ENCODE data around the gene PDZD4.

The PDZD4 gene

GRCh38 chrX:153853902-153854267, 23.5 kb upstream of the PDZD4 start:
- TF ChIP-seq CTCF (IDR thresholded peaks at IDR 0.05; ENCODE audit: low read depth, low read length), result no peak
- H3K27ac ChIP-seq, result peak overlapping the region; percentile 32
- H3K27me3 ChIP-seq (ENCODE audit: insufficient read depth, low read depth, severe bottlenecking), result peaks cover 9% of the 10 kb centered on the region
- H3K9me3 ChIP-seq (ENCODE audit: severe bottlenecking), result no peaks in the 10 kb centered on the region
- H3K4me3 ChIP-seq (ENCODE audit: low read depth, low read length), result no peak overlapping the region
- DNase-seq, result no peak
- no peaks in the 10 kb centered on the region for H3K36me3 ChIP-seq

GRCh38 chrX:153853180-153853901, 23.0 kb upstream of the PDZD4 start:
- peaks cover 9% of the 10 kb centered on the region for H3K27me3 ChIP-seq (ENCODE audit: insufficient read depth, low read depth, severe bottlenecking)
- no peak for TF ChIP-seq CTCF (IDR thresholded peaks at IDR 0.05; ENCODE audit: low read depth, low read length)
- H3K9me3 ChIP-seq (ENCODE audit: severe bottlenecking), result no peaks in the 10 kb centered on the region
- peak overlapping the region; percentile 51 for H3K27ac ChIP-seq
- DNase-seq, result peak; percentile 68
- no peak overlapping the region for H3K4me3 ChIP-seq (ENCODE audit: low read depth, low read length)
- H3K36me3 ChIP-seq, result no peaks in the 10 kb centered on the region

GRCh38 chrX:153851981-153852380, 21.6 kb upstream of the PDZD4 start:
- Histone ChIP-seq H3K9me3 (ENCODE audit: severe bottlenecking) (no peaks in the 10 kb centered on the region), H3K36me3 (no peaks in the 10 kb centered on the region), H3K4me3 (ENCODE audit: low read depth, low read length) (no peak overlapping the region), H3K27ac (no peak overlapping the region), H3K27me3 (ENCODE audit: insufficient read depth, low read depth, severe bottlenecking) (peaks cover 9% of the 10 kb centered on the region)
- no peak for TF ChIP-seq CTCF (IDR thresholded peaks at IDR 0.05; ENCODE audit: low read depth, low read length)
- DNase-seq, result no peak

- DNase-seq, result no peak
- no peak overlapping the region for H3K27ac ChIP-seq
- no peaks in the 10 kb centered on the region for H3K9me3 ChIP-seq (ENCODE audit: severe bottlenecking)
- no peaks in the 10 kb centered on the region for H3K36me3 ChIP-seq
- H3K27me3 ChIP-seq (ENCODE audit: insufficient read depth, low read depth, severe bottlenecking), result peaks cover 3% of the 10 kb centered on the region
- no peak overlapping the region for H3K4me3 ChIP-seq (ENCODE audit: low read depth, low read length)
- TF ChIP-seq CTCF (IDR thresholded peaks at IDR 0.05; ENCODE audit: low read depth, low read length), result no peak
Observed at GRCh38 chrX:153848325-153848724, 18.0 kb upstream of the PDZD4 start.

- Histone ChIP-seq H3K36me3 (no peaks in the 10 kb centered on the region), H3K27ac (no peak overlapping the region), H3K4me3 (ENCODE audit: low read depth, low read length) (no peak overlapping the region), H3K27me3 (ENCODE audit: insufficient read depth, low read depth, severe bottlenecking) (peaks cover 3% of the 10 kb centered on the region), H3K9me3 (ENCODE audit: severe bottlenecking) (no peaks in the 10 kb centered on the region)
- TF ChIP-seq CTCF (IDR thresholded peaks at IDR 0.05; ENCODE audit: low read depth, low read length), result no peak
- no peak for DNase-seq
Observed at GRCh38 chrX:153845842-153846241, 15.5 kb upstream of the PDZD4 start.

- DNase-seq, result no peak
- Histone ChIP-seq H3K27ac (no peak overlapping the region), H3K36me3 (no peaks in the 10 kb centered on the region), H3K9me3 (ENCODE audit: severe bottlenecking) (no peaks in the 10 kb centered on the region), H3K4me3 (ENCODE audit: low read depth, low read length) (no peak overlapping the region), H3K27me3 (ENCODE audit: insufficient read depth, low read depth, severe bottlenecking) (peaks cover 4% of the 10 kb centered on the region)
- TF ChIP-seq CTCF (IDR thresholded peaks at IDR 0.05; ENCODE audit: low read depth, low read length), result no peak
Observed at GRCh38 chrX:153845195-153845594, 14.9 kb upstream of the PDZD4 start.
